Measurements from ENCODE around the gene AMBRA1. TPM values are rescaled to one million over a fixed set of nuclear protein-coding genes. Genes with fewer than 3 reads are reported as not detected.

Gene AMBRA1
- total RNA-seq, 4 donors from 2014 or later = 20.2 to 31.3 (median 25.9) TPM

DNA sequence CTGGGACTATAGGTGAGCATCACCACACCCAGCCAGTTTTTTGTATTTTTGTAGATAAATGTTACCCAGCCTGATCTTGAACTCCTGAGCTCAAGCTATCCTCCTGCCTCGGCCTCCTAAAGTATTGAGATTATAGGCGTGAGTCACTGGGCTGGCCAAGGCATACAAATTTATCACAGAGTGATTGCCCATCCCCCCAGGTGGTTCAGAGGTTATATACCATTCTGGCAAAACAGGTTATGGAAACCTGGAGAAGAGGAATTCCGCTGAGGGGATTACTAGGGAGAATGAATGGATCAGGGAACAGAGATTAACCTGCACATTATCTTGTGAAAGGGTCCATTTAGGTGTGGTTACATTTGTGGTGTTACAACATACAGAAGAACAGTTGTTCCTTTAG lies 31.6 kb upstream of the AMBRA1 start:
- Histone ChIP-seq H3K4me3 (no peak overlapping the region), H3K9me3 (no peaks in the 10 kb centered on the region), H3K27ac (no peak overlapping the region), H3K27me3 (no peaks in the 10 kb centered on the region), H3K4me1 (peaks cover 0 to 7% (median 0%) of the 10 kb centered on the region in 3 donors), H3K36me3 (peaks cover 0 to 95% (median 14%) of the 10 kb centered on the region in 3 donors)
- intact Hi-C loops (cut with DNase I) = no loop called here
- DNase-seq = no peak
- 60 to 73% methylated on average over 2 to 3 of the region's 3 CpGs for WGBS, 2 donors
- TF ChIP-seq, protein P1, sequence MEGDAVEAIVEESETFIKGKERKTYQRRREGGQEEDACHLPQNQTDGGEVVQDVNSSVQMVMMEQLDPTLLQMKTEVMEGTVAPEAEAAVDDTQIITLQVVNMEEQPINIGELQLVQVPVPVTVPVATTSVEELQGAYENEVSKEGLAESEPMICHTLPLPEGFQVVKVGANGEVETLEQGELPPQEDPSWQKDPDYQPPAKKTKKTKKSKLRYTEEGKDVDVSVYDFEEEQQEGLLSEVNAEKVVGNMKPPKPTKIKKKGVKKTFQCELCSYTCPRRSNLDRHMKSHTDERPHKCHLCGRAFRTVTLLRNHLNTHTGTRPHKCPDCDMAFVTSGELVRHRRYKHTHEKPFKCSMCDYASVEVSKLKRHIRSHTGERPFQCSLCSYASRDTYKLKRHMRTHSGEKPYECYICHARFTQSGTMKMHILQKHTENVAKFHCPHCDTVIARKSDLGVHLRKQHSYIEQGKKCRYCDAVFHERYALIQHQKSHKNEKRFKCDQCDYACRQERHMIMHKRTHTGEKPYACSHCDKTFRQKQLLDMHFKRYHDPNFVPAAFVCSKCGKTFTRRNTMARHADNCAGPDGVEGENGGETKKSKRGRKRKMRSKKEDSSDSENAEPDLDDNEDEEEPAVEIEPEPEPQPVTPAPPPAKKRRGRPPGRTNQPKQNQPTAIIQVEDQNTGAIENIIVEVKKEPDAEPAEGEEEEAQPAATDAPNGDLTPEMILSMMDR (IDR thresholded peaks at IDR 0.05) = no peak
- TF ChIP-seq POLR2A (IDR thresholded peaks at IDR 0.05) = no peak

DNA sequence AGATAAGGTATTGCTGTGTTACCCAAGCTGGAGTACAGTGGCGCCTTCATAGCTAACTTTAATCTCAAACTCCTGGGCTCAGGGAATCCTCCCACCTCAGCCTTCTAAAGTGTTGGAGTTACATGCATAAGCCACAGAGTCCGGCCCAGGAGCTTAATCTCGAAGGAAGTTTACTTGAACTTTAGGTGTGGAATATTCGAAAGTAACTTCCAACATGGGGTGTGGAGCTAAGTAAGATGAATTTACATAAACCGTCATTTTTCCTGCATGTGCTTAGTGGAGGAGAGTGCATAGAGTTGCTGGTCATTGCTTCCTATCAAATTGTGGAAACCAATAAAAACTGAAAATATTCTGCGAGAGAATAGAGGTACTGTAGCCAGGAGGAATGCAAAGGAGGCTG lies 25.0 kb upstream of the AMBRA1 start:
- peak overlapping the region in 2 of 4 donors; percentile 4 to 99 for H3K4me3 ChIP-seq
- intact Hi-C loops (cut with DNase I) = no loop called here
- no peak for DNase-seq
- 65 to 69% methylated on average over 4 to 6 of the region's 6 CpGs for WGBS, 2 donors
- peaks cover 0 to 44% (median 0%) of the 10 kb centered on the region in 3 donors for H3K36me3 ChIP-seq
- H3K4me1 ChIP-seq = peaks cover 10 to 56% (median 22%) of the 10 kb centered on the region in 3 donors
- no peaks in the 10 kb centered on the region for H3K27me3 ChIP-seq
- peak overlapping the region in 2 of 4 donors; percentile 99 to 100 for H3K27ac ChIP-seq
- TF ChIP-seq, protein P1 (IDR thresholded peaks at IDR 0.05) = no peak
- TF ChIP-seq POLR2A (IDR thresholded peaks at IDR 0.05) = no peak
- H3K9me3 ChIP-seq = no peaks in the 10 kb centered on the region

DNA sequence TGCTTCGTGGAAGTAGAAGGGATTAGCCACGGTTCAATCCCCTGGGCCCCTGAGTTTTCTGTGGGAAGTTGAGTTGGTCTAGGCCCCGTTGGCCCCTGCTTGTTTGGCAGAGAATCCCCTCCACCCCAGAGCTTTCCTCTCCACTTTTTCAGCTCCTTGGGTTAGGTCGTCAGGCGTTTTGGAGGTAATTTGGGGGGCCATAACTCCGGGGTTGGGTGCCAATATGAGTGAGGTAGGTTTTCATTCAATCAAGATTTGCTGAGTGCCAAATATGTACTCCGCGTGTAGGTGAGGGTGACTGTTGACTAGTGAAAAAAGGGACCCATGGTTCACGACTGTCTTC lies 24.1 kb upstream of the AMBRA1 start:
- intact Hi-C loops (cut with DNase I) = no loop called here
- peaks cover 10 to 56% (median 22%) of the 10 kb centered on the region in 3 donors for H3K4me1 ChIP-seq
- WGBS, 2 donors = 0 to 4% methylated on average over 3 to 7 of the region's 9 CpGs
- peaks cover 0 to 35% (median 0%) of the 10 kb centered on the region in 3 donors for H3K36me3 ChIP-seq
- peak in 1 of 4 donors; percentile 0 for TF ChIP-seq POLR2A (IDR thresholded peaks at IDR 0.05)
- TF ChIP-seq, protein P1 (IDR thresholded peaks at IDR 0.05) = peak in 1 of 6 experiments; percentile 1
- H3K4me3 ChIP-seq = peak overlapping the region; percentile 92 to 100 (median 96)
- DNase-seq = no peak
- peak overlapping the region; percentile 97 to 100 (median 99) for H3K27ac ChIP-seq
- no peaks in the 10 kb centered on the region for H3K27me3 ChIP-seq
- H3K9me3 ChIP-seq = no peaks in the 10 kb centered on the region

DNA sequence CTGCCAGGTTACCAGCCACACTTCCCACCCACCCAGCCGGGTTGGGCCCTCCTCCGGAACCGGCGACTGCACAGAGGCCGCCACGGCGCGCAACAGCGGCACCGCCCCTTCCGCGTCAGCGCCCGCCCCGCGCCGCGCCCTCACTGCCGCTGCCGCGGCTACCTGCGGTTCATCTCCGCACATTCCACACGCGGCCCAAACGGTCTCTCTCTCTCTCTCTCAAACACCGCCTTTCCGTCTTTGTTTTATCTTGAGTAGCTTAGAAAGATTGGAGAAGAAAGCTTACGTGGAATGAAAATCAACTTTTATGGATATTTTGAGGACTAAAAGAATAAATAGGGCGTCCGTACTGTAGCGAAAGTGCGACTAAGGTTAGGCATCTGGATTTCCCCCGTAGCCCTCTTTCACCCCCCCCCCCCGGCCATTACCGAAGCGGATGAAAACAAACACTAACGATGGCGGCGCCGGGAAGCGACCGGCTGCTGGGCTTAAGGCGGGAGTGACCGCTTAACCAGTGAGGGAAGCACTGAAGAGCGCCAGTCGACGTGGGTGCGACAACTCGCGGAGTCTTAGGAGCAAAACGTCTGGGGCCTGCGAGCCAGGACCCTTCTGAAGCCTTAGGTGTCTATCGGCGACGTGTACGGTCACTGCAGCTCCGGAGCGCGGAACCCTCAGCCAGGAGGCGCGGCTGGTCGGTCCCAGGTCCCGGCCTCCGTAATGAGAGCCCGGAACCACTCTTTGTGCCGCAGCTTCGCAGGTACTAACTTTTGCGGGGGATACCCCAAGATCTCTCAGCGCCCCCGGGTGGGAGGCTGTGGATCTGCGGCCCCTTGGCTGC lies 23.5 kb upstream of the AMBRA1 start, which contains the start of the genes ATG13 and HARBI1:
Gene ATG13, plus strand, starts transcription at position 420 of the 838 bp plus-strand sequence. CDS start 26,739 bp downstream, outside the sequence.
Gene HARBI1, minus strand, starts transcription at position 94 of the 838 bp plus-strand sequence. CDS start 990 bp downstream, outside the sequence.
- Histone ChIP-seq H3K4me1 (peaks cover 10 to 56% (median 22%) of the 10 kb centered on the region in 3 donors), H3K27ac (peak within 1 kb of the TSS; percentile 97 to 100 (median 99)), H3K36me3 (peaks cover 0 to 29% (median 0%) of the 10 kb centered on the region in 3 donors), H3K27me3 (no peaks in the 10 kb centered on the region), H3K4me3 (peak within 1 kb of the TSS; percentile 92 to 100 (median 96)), H3K9me3 (no peaks in the 10 kb centered on the region)
- TF ChIP-seq POLR2A (IDR thresholded peaks at IDR 0.05) = peak in 3 of 4 donors; percentile 36 to 64 (median 50)
- TF ChIP-seq, protein P1 (IDR thresholded peaks at IDR 0.05) = peak; percentile 56 to 80 (median 76)
- intact Hi-C loops (cut with DNase I) = no loop called here
- DNase-seq = peak; percentile 59
- 0% methylated on average over 29 to 56 of the region's 72 CpGs for WGBS, 2 donors
